HK-2 (cell line): Measurements from ENCODE around the gene SLC38A4.
"Not testable (repeated sequence)": the region's sequence is repeated elsewhere in the genome, so short reads cannot be mapped to it uniquely, and the experiment has no call there.

Experiments
- DNase-seq: peaks from one replicate; pipeline ENCODE4 v3.0.0-alpha.2; 2018; ENCODE audit not compliant: unreplicated experiment

SLC38A4 gene

GRCh38 chr12:46825591-46826414, at the start of gene SLC38A4:
Gene SLC38A4, minus strand, starts transcription at chr12:46825997. Its CDS starts 32,926 bp downstream, at chr12:46793071.
- no peak for DNase-seq

GRCh38 chr12:46875095-46875494, 49.3 kb upstream of the SLC38A4 start:
- DNase-seq = no peak

- DNase-seq = no peak
Measured at GRCh38 chr12:46874642-46875041, 48.8 kb upstream of the SLC38A4 start.

GRCh38 chr12:46872135-46872534, 46.3 kb upstream of the SLC38A4 start:
- DNase-seq = no peak

- no peak for DNase-seq
Measured at GRCh38 chr12:46865311-46865710, 39.5 kb upstream of the SLC38A4 start.

GRCh38 chr12:46858368-46858767, 32.6 kb upstream of the SLC38A4 start:
- no peak for DNase-seq

- no peak for DNase-seq
Measured at GRCh38 chr12:46857486-46857885, 31.7 kb upstream of the SLC38A4 start.

GRCh38 chr12:46855760-46856159, 30.0 kb upstream of the SLC38A4 start:
- no peak for DNase-seq

- DNase-seq = not testable (repeated sequence)
Measured at GRCh38 chr12:46854188-46854587, 28.4 kb upstream of the SLC38A4 start.

- DNase-seq = not testable (repeated sequence)
Measured at GRCh38 chr12:46848792-46849191, 23.0 kb upstream of the SLC38A4 start.

GRCh38 chr12:46847001-46847400, 21.2 kb upstream of the SLC38A4 start:
- DNase-seq = no peak

- DNase-seq = no peak
Measured at GRCh38 chr12:46843811-46844210, 18.0 kb upstream of the SLC38A4 start.

GRCh38 chr12:46841891-46842290, 16.1 kb upstream of the SLC38A4 start:
- DNase-seq = no peak

- DNase-seq = no peak
Measured at GRCh38 chr12:46839964-46840363, 14.2 kb upstream of the SLC38A4 start.

GRCh38 chr12:46839232-46839631, 13.4 kb upstream of the SLC38A4 start:
- DNase-seq = no peak

- no peak for DNase-seq
Measured at GRCh38 chr12:46835785-46836184, 10.0 kb upstream of the SLC38A4 start.

GRCh38 chr12:46832130-46832704, 6.4 kb upstream of the SLC38A4 start:
- DNase-seq = no peak

- DNase-seq = no peak
Measured at GRCh38 chr12:46831335-46832129, 5.7 kb upstream of the SLC38A4 start.

- no peak for DNase-seq
Measured at GRCh38 chr12:46830731-46831334, 5.0 kb upstream of the SLC38A4 start.

- no peak for DNase-seq
Measured at GRCh38 chr12:46824709-46825108, 1.1 kb downstream of the SLC38A4 start.

GRCh38 chr12:46818642-46819041, 7.2 kb downstream of the SLC38A4 start:
- DNase-seq = no peak

- DNase-seq = no peak
Measured at GRCh38 chr12:46815809-46816208, 10.0 kb downstream of the SLC38A4 start.
